Measurements from ENCODE around the gene TBXA2R.
A peak's percentile ranks its signal among the peaks of the same experiment; 100 is the strongest.

Gene TBXA2R

DNA sequence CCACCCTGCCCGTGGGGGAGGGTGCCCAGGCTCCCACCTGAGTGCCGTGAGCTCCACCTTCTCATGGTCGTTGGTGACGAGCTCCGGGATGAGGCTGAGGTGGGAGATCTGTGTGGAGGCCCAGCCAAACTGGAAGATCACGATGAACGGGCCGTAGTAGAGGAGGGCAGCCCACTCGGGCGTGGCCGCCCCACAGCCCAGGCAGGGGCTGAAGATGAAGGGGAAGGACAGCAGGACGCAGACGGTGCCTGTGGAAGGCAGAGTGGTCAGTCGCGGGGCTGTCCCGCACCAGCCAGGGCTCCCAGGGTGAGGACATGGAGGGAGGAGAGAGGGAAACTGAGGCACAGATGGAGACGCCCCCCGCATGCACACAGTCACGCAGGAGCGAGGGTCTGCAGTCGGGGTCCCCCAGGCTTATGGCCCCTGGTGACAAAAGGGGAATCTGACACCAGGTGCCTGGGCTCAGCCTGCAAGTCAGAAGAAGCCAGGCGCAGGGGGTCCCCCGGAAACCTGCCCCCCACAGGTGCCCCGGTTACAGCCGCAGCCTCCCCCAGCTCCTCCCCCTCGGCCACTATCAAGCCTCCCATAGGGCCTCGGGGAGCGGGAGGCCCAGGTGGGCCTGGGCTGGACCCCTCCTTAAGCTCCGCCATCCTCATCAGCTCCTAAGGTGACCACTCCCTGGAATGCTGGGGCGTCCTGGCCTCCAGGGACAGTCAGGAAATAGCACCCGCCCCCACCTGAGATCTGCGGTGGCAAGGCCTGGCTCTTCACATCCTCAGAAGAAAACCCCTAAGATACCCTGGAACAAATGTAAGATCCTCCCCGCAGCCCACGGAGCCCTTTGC is 55.5 kb downstream of the TBXA2R start:
- no peak for DNase-seq

DNA sequence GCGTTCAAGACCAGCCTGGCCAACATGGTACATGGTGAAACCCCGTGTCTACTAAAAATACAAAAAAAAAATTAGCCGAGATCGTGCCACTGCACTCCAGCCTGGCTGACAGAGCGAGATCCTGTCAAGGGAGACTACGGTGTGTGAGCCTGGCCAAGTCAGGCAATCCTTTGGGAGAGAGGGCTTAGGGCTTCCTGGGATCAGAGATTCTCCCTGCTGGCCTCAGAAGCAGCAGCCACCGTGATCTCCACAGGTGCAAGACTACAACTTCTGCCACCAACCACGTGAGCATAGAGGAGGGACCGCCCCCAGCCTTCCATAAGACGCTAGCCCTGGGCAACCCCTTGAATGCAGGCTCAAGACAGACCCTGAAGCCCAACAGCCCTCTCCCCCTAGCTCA is 56.9 kb downstream of the TBXA2R start:
- DNase-seq = no peak

DNA sequence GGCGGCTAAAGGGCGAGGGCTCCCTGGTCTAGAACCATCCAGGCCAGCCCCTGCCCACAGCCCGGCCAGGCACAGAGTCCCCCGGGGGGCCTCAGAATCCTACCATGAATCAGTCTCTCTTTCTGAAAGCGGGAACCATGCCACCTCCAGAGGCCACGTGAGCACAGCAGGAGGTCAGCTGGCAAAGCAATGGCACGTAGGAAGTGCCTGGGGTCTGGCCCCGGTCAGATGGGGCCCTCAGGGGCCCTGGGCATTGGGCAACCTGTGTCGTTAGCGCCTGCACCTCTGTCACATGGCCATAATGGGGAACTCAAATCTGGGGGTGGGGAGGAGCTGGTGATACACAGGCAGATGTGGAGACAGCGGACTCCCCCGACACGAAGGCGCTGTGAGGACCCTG is 58.1 kb downstream of the TBXA2R start:
- no peak for DNase-seq

DNA sequence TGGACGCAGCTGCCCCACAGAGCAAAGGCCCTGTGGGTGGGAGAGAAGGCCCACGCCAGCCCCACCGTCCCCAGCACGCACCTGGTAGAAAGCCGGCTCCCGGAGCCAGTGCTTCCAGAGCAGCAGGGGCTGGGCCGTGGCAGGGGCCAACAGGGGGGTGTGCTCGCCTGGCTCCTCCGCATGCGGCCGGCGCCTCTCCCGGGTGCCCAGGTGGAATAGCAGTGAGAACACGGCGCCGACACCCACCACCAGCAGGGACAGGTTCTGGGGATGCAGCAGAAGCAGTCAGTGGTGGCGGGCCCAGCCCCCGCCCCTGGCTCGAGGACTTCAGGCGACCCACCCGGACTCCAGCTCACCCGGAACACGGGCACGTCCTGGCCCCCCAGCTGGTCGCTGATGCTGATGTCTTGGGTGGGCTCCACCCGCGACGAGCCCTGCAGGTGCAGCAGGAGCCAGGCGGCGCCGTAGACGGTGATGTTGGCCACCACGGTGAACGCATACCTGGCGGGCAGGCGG is 58.9 kb downstream of the TBXA2R start:
- DNase-seq = no peak

DNA sequence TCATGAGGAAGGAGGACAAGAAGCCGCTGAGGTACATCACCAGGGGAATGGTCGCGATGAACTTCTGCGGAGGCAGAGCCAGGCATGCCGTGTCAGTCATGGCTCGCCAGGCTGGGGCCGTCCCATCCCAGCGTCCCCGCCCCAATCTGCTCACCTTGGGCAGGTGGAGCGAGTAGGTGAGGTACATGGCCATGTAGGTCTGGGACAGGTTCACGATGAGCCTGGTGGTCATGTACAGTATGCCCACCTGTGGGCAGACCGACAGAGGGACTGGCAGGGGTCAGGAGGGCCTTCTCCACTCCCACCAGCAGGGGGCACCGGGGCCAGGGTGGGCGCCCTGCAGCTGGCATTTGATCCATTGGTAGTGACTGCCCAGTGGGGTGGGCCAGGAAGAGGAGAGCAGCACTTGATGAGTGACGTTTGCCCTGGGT is 59.4 kb downstream of the TBXA2R start:
- peak; percentile 30 for DNase-seq

DNA sequence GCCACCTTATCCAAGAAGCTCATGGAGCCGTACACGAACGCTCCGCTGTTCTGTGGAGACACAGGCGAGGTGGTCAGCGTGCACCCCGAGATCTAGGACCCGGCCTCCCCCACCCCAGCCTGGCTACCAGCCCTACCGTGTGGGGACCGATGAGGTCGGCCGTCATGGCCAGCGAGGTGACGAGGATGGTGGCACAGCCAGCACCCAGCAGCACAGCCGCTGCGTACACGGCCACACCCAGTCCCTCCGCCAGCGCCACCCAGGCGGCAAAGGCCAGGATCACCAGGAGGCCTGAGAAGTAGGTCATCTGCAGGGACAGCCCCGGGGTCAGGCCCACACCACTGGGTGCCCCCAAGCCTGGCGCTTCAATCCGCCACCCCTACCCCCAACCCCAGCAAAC is 60.6 kb downstream of the TBXA2R start:
- DNase-seq = no peak

DNA sequence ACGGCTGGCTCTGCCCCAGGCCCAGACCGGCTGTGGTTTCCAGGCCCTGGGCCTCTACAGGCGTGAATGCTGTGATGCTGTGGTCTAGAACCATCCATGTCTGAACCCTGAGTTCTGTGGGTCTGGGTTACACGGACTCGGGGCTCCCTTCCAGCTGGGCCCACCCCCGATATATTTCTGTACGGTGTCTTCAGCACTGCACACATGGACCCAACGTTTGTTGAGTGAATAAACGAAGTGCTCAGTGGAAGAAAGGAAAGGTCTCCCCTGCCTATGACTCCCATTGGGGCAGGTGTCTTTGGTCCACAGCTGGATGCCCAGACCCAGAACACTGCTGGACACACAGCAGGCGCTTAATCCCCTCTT is 61.0 kb downstream of the TBXA2R start:
- DNase-seq = no peak

DNA sequence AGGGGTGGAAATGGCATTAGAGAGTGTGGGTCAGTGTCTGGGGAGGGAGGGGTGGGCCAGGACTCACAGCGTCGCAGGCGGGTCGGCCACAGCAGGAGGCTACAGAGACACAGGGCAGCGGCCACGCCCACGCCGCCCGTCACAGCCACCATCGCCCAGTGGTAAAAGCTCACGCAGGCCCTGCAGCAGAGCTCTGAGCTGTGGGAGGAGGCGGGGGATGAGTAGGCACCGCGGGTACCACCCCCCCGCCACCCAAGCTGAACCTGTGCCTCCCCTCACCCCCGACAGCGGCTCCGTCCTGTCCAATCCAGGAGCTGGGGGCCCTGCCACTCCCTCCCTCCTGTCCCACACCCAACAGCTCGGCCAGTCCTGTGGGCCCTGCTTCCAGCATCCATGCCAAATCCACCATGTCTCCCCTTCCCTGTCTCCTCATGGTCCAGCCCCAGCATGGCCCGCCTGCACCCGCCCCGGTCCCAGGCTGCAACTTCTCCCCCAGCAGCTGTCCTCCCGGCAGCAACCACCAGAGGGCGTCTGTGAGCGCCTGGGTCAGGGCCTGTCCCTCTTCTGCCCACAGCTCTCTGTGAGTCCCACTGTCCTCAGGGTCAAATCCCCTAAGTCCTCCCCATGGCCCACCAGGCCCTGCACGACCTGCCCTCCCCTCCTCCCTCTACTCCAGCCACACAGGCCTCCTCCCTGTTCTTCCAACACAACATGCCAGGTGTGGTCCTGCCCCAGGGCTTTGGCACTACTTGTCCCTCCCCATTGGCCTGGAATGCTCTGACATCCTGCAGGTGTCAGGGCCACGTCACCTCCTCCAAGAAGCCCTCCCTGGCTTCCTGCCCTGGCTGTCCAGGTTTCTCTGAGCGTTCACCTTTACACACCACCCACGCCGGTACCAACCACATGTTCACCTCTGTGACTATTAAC is 61.7 kb downstream of the TBXA2R start:
- DNase-seq = peak; percentile 79
